Measurements from ENCODE around the gene F12.

Gene F12

DNA sequence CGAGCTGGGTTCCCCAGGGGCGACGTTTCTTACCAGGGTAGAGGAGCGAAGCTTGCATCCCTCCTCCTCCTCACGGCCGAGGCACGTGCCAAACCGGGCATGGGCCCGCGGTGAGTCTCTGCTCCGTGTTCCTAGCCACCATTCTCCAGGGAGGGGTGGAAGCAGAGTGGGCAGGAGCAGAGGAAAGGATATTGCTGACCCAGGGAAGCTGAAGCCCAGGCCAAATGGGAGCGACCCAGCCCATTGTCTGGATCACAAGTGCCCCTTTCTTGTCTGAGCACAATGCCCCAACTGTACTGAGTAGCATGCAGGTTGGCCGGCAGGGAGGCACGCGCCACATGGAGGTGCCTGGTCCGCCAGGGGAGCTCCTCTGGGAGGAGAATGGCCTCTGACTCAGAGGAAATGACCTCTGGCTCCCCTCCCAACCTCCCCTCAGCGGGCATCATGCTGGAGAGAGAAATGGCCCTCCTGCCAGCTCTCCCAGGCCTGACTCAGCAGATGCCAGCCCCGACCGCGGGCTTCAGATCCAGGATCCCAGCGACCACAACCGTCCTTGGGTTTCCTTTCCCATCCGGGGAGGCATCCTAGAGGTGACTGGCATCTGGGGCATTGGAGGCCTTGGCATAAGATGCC is 38.4 kb upstream of the F12 start:
- no peaks in the 10 kb centered on the region for H3K9me3 ChIP-seq (ENCODE audit: control insufficient read depth, insufficient read depth, low read depth, low read length)
- TF ChIP-seq, protein P1, sequence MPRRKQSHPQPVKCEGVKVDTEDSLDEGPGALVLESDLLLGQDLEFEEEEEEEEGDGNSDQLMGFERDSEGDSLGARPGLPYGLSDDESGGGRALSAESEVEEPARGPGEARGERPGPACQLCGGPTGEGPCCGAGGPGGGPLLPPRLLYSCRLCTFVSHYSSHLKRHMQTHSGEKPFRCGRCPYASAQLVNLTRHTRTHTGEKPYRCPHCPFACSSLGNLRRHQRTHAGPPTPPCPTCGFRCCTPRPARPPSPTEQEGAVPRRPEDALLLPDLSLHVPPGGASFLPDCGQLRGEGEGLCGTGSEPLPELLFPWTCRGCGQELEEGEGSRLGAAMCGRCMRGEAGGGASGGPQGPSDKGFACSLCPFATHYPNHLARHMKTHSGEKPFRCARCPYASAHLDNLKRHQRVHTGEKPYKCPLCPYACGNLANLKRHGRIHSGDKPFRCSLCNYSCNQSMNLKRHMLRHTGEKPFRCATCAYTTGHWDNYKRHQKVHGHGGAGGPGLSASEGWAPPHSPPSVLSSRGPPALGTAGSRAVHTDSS (tag by site-specific recombination; IDR thresholded peaks at IDR 0.05), result peak; percentile 30; the same call in 1 of the 2 replicates
- peak; percentile 47 for TF ChIP-seq GLIS2 (tag by site-specific recombination; IDR thresholded peaks at IDR 0.05)
- TF ChIP-seq, protein P2, sequence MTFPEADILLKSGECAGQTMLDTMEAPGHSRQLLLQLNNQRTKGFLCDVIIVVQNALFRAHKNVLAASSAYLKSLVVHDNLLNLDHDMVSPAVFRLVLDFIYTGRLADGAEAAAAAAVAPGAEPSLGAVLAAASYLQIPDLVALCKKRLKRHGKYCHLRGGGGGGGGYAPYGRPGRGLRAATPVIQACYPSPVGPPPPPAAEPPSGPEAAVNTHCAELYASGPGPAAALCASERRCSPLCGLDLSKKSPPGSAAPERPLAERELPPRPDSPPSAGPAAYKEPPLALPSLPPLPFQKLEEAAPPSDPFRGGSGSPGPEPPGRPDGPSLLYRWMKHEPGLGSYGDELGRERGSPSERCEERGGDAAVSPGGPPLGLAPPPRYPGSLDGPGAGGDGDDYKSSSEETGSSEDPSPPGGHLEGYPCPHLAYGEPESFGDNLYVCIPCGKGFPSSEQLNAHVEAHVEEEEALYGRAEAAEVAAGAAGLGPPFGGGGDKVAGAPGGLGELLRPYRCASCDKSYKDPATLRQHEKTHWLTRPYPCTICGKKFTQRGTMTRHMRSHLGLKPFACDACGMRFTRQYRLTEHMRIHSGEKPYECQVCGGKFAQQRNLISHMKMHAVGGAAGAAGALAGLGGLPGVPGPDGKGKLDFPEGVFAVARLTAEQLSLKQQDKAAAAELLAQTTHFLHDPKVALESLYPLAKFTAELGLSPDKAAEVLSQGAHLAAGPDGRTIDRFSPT (tag by site-specific recombination; IDR thresholded peaks at IDR 0.05), result peak; percentile 80
- peak; percentile 89 for TF ChIP-seq ZIC2 (tag by site-specific recombination; IDR thresholded peaks at IDR 0.05)
- TF ChIP-seq ZNF37A (tag by site-specific recombination; IDR thresholded peaks at IDR 0.05), result no peak
- peak; percentile 23; the same call in 1 of the 2 replicates for TF ChIP-seq SP7 (tag by site-specific recombination; IDR thresholded peaks at IDR 0.05)
- TF ChIP-seq, protein P3, sequence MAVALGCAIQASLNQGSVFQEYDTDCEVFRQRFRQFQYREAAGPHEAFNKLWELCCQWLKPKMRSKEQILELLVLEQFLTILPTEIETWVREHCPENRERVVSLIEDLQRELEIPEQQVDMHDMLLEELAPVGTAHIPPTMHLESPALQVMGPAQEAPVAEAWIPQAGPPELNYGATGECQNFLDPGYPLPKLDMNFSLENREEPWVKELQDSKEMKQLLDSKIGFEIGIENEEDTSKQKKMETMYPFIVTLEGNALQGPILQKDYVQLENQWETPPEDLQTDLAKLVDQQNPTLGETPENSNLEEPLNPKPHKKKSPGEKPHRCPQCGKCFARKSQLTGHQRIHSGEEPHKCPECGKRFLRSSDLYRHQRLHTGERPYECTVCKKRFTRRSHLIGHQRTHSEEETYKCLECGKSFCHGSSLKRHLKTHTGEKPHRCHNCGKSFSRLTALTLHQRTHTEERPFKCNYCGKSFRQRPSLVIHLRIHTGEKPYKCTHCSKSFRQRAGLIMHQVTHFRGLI (tag by site-specific recombination; IDR thresholded peaks at IDR 0.05), result peak; percentile 68
- TF ChIP-seq GLIS1 (tag by site-specific recombination; IDR thresholded peaks at IDR 0.05), result 0 out of 2 replicates have a peak, but pooled peaks have one; percentile 18
- peak; percentile 60 for TF ChIP-seq ZNF600 (tag by site-specific recombination; IDR thresholded peaks at IDR 0.05)
- no peak for TF ChIP-seq ZNF785 (tag by site-specific recombination; IDR thresholded peaks at IDR 0.05)
- H3K4me3 ChIP-seq (ENCODE audit: low read depth, low read length), result no peak overlapping the region
- ChIA-PET POLR2A (interaction anchor here (0.5 to 3.3 kb wide), 11 partner anchors 8 to 148 kb away, joined by 3 to 19 read pairs (median 3); partner anchors contain the start of gene GRK6), CTCF (interaction anchor here (0.5 to 4.1 kb wide), 6 partner anchors 10 to 75 kb away, joined by 3 to 40 read pairs (median 6); no protein-coding TSS in a partner anchor)
- no peaks in the 10 kb centered on the region for H3K4me1 ChIP-seq (ENCODE audit: control insufficient read depth, insufficient read depth, low read length)
- H3K36me3 ChIP-seq (ENCODE audit: control insufficient read depth in 2 of 2, insufficient read depth in 1 of 2, low read length in 2 of 2), result no peaks in the 10 kb centered on the region
- no peak overlapping the region for H3K27ac ChIP-seq (ENCODE audit: extremely low read depth, low read depth, low read length)

DNA sequence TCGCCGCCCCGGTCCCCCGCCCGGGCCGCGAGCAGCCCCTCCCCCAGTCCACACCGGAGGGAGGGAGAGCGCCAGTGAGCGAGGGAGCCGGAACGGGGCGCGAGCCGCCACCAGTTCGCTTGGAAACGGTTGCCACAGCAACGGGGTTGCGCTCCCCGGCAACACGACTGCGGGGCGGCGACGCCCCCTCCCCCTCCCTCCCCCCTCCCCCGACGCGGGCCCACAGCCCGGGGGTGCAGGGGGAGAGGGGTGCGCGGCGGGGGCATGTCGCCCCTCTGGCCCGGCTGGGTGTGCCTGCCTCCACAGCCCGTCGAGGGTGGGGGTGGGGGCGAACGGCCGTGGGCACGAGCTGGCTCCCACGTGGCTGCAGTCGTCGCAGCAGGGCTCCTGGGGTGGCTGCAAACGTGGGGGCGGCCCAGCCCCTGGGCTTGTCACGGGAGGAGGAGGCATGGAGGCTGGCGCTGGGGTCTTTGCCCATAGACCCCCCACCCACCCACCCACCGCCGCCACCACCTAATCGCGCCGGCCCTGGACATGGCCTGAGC is 37.8 kb upstream of the F12 start:
- peak overlapping the region; percentile 60; the same call in 1 of the 2 replicates for H3K27ac ChIP-seq (ENCODE audit: extremely low read depth, low read depth, low read length)
- POLR2A ChIA-PET, result interaction anchor here (0.6 to 3.3 kb wide), 10 partner anchors 8 to 146 kb away, joined by 3 to 19 read pairs (median 4); partner anchors contain the start of gene GRK6
- CTCF ChIA-PET, result interaction anchor here (0.5 to 4.1 kb wide), 6 partner anchors 10 to 75 kb away, joined by 3 to 40 read pairs (median 6); no protein-coding TSS in a partner anchor
- H3K4me1 ChIP-seq (ENCODE audit: control insufficient read depth, insufficient read depth, low read length), result no peaks in the 10 kb centered on the region
- H3K9me3 ChIP-seq (ENCODE audit: control insufficient read depth, insufficient read depth, low read depth, low read length), result no peaks in the 10 kb centered on the region
- H3K36me3 ChIP-seq (ENCODE audit: control insufficient read depth in 2 of 2, insufficient read depth in 1 of 2, low read length in 2 of 2), result peaks cover 0 to 6% of the 10 kb centered on the region in 2 experiments; a peak in 1 of 3 replicates
- H3K4me3 ChIP-seq (ENCODE audit: low read depth, low read length), result peak overlapping the region; percentile 54
- TF ChIP-seq ZNF341 (tag by site-specific recombination; IDR thresholded peaks at IDR 0.05; ENCODE audit: low read depth) (peak; percentile 27; the same call in 1 of the 2 replicates), ZNF561 (tag by site-specific recombination; IDR thresholded peaks at IDR 0.05; ENCODE audit: borderline replicate concordance) (0 out of 2 replicates have a peak, but pooled peaks have one; percentile 6), ZNF133 (tag by site-specific recombination; IDR thresholded peaks at IDR 0.05) (no peak), ZSCAN23 (tag by site-specific recombination; IDR thresholded peaks at IDR 0.05) (no peak), ZNF335 (tag by site-specific recombination; conservative IDR thresholded peaks at IDR 0.05) (no peak), ZNF121 (tag by site-specific recombination; IDR thresholded peaks at IDR 0.05) (no peak), ZNF777 (tag by site-specific recombination; IDR thresholded peaks at IDR 0.05; ENCODE audit: borderline replicate concordance) (peak; percentile 41; the same call in 1 of the 2 replicates), ZFP69B (tag by site-specific recombination; IDR thresholded peaks at IDR 0.05) (peak; percentile 47), ZNF433 (tag by site-specific recombination; IDR thresholded peaks at IDR 0.05; ENCODE audit: low read depth) (no peak), ZNF24 (tag by site-specific recombination; IDR thresholded peaks at IDR 0.05) (no peak), ZNF202 (tag by site-specific recombination; IDR thresholded peaks at IDR 0.05; ENCODE audit: borderline replicate concordance) (no peak), MYNN (tag by site-specific recombination; IDR thresholded peaks at IDR 0.05; ENCODE audit: borderline replicate concordance) (peak; percentile 97), SP7 (tag by site-specific recombination; IDR thresholded peaks at IDR 0.05) (no peak), EGR2 (tag by site-specific recombination; IDR thresholded peaks at IDR 0.05; ENCODE audit: low read depth) (peak; percentile 93)
- TF ChIP-seq, protein P4, sequence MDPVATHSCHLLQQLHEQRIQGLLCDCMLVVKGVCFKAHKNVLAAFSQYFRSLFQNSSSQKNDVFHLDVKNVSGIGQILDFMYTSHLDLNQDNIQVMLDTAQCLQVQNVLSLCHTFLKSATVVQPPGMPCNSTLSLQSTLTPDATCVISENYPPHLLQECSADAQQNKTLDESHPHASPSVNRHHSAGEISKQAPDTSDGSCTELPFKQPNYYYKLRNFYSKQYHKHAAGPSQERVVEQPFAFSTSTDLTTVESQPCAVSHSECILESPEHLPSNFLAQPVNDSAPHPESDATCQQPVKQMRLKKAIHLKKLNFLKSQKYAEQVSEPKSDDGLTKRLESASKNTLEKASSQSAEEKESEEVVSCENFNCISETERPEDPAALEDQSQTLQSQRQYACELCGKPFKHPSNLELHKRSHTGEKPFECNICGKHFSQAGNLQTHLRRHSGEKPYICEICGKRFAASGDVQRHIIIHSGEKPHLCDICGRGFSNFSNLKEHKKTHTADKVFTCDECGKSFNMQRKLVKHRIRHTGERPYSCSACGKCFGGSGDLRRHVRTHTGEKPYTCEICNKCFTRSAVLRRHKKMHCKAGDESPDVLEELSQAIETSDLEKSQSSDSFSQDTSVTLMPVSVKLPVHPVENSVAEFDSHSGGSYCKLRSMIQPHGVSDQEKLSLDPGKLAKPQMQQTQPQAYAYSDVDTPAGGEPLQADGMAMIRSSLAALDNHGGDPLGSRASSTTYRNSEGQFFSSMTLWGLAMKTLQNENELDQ (tag by site-specific recombination; IDR thresholded peaks at IDR 0.05; ENCODE audit: low read depth), result no peak
- TF ChIP-seq, protein P5, sequence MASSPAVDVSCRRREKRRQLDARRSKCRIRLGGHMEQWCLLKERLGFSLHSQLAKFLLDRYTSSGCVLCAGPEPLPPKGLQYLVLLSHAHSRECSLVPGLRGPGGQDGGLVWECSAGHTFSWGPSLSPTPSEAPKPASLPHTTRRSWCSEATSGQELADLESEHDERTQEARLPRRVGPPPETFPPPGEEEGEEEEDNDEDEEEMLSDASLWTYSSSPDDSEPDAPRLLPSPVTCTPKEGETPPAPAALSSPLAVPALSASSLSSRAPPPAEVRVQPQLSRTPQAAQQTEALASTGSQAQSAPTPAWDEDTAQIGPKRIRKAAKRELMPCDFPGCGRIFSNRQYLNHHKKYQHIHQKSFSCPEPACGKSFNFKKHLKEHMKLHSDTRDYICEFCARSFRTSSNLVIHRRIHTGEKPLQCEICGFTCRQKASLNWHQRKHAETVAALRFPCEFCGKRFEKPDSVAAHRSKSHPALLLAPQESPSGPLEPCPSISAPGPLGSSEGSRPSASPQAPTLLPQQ (tag by site-specific recombination; IDR thresholded peaks at IDR 0.05), result peak; percentile 79

Measured in HEK293 (cell line).